ENCODE measurements around the gene NOMO2. TPM values are rescaled to one million over a fixed set of nuclear protein-coding genes. Genes with fewer than 3 reads are reported as not detected.
"Not testable (repeated sequence)": the region's sequence is repeated elsewhere in the genome, so short reads cannot be mapped to it uniquely, and the experiment has no call there.

Gene NOMO2
- total and polyA plus RNA-seq, 2 donors: 37.3 to 50.4 TPM

DNA sequence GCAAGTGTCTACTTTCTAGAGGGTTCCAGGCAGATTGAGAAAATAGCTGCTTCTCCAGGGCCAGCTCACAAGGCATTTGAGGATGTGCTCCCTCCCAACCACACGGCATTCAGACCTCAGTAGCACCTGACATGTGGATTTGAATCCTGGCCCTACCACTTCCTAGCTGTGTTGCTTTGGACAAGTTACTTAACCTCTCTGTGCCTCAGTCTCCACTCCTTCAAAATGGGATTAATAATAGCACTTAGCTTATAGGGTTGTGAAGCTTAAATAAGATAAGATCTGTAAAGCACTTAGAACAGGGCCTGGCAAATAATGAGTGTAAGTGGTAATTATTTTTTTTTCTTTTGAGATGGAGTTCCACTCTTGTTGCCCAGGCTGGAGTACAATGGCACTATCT lies 21.0 kb upstream of the NOMO2 start:
- 91% methylated on average over 1 of the region's 1 CpG for WGBS
- H3K36me3 ChIP-seq (ENCODE audit: control insufficient read depth in 2 of 2, insufficient read depth in 2 of 2, low read length in 1 of 2): no peaks in the 10 kb centered on the region
- DNase-seq (ENCODE audit: low read depth in 6 of 9, low spot score in 9 of 9): no peak
- H3K27me3 ChIP-seq (ENCODE audit: control insufficient read depth in 2 of 2, insufficient read depth in 1 of 2, low read length in 1 of 2): no peaks in the 10 kb centered on the region
- no peaks in the 10 kb centered on the region for H3K4me1 ChIP-seq (ENCODE audit: control insufficient read depth in 2 of 2, insufficient read depth in 2 of 2, low read length in 2 of 2)
- no peak overlapping the region for H3K27ac ChIP-seq (ENCODE audit: low read depth in 1 of 2, low read length in 1 of 2)
- no peak overlapping the region for H3K4me3 ChIP-seq (ENCODE audit: low read length in 2 of 2)
- H3K9me3 ChIP-seq (ENCODE audit: control insufficient read depth in 2 of 2, insufficient read depth in 1 of 2, low read length in 1 of 2): no peaks in the 10 kb centered on the region

DNA sequence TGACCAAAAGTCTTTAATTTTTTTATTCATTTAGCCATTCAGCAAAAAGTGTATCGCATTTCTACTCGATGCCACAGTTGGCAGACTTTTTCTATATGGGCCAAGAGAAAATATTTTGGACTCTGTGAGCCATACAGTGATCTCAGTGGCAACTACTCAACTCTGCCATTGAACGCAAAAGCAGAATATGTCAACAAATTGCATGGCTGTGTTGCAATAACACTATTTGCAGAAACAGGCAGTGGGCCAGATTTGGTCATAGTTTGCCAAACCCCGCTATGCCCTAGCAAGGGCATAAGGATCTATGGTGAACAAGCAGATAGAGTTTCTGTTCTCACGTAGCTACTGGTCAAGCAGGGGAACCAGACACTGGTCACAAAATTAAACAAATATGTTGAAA lies 18.5 kb upstream of the NOMO2 start:
- H3K36me3 ChIP-seq (ENCODE audit: control insufficient read depth in 2 of 2, insufficient read depth in 2 of 2, low read length in 1 of 2); DNase-seq (ENCODE audit: low read depth in 6 of 9, low spot score in 9 of 9); H3K9me3 ChIP-seq (ENCODE audit: control insufficient read depth in 2 of 2, insufficient read depth in 1 of 2, low read length in 1 of 2); H3K4me1 ChIP-seq (ENCODE audit: control insufficient read depth in 2 of 2, insufficient read depth in 2 of 2, low read length in 2 of 2); H3K27ac ChIP-seq (ENCODE audit: low read depth in 1 of 2, low read length in 1 of 2); H3K4me3 ChIP-seq (ENCODE audit: low read length in 2 of 2); H3K27me3 ChIP-seq (ENCODE audit: control insufficient read depth in 2 of 2, insufficient read depth in 1 of 2, low read length in 1 of 2): not testable (repeated sequence)
- WGBS: 91% methylated on average over 3 of the region's 5 CpGs

DNA sequence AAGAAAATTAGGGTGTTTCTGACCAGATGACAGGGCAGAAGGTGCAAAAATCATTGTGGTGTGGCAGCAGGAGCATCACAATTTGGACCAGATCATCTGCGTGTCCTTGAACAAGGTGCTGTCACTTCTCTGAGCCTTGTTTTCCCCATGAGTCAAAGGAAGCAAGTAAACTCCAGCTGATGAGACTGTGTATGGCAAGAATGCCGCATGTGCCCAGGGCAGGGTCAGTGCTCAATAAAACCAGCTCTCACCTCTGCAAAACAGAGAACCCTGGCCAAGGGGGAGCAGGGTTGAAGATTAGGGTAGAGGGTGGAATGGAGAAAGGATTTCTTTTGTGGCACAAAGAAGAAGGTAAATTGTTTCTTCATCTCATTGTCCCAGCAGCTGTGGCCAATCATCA lies 17.4 kb upstream of the NOMO2 start:
- H3K9me3 ChIP-seq (ENCODE audit: control insufficient read depth in 2 of 2, insufficient read depth in 1 of 2, low read length in 1 of 2); H3K27ac ChIP-seq (ENCODE audit: low read depth in 1 of 2, low read length in 1 of 2); H3K27me3 ChIP-seq (ENCODE audit: control insufficient read depth in 2 of 2, insufficient read depth in 1 of 2, low read length in 1 of 2); DNase-seq (ENCODE audit: low read depth in 6 of 9, low spot score in 9 of 9); H3K4me3 ChIP-seq (ENCODE audit: low read length in 2 of 2); H3K4me1 ChIP-seq (ENCODE audit: control insufficient read depth in 2 of 2, insufficient read depth in 2 of 2, low read length in 2 of 2); H3K36me3 ChIP-seq (ENCODE audit: control insufficient read depth in 2 of 2, insufficient read depth in 2 of 2, low read length in 1 of 2): not testable (repeated sequence)
- WGBS: 96% methylated on average over 2 of the region's 2 CpGs

DNA sequence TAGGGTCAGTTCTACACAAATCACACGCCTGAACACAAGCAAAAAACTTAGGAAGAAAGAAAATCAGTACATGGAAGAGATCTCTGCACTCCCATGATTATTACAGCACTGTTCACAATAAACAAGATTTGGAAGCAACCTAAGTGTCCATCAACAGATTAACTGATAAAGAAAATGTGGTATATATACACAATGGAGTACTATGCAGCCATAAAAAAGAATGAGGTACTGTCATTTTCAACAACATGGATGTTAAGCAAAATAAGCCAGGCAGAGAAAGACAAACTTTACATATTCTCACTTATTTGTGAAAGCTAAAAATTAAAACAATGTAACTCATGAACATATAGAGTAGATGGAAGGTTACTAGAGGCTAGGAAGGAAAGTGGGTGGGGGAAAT lies 16.0 kb upstream of the NOMO2 start:
- DNase-seq (ENCODE audit: low read depth in 6 of 9, low spot score in 9 of 9); H3K36me3 ChIP-seq (ENCODE audit: control insufficient read depth in 2 of 2, insufficient read depth in 2 of 2, low read length in 1 of 2); H3K27ac ChIP-seq (ENCODE audit: low read depth in 1 of 2, low read length in 1 of 2); H3K27me3 ChIP-seq (ENCODE audit: control insufficient read depth in 2 of 2, insufficient read depth in 1 of 2, low read length in 1 of 2); H3K4me1 ChIP-seq (ENCODE audit: control insufficient read depth in 2 of 2, insufficient read depth in 2 of 2, low read length in 2 of 2); H3K9me3 ChIP-seq (ENCODE audit: control insufficient read depth in 2 of 2, insufficient read depth in 1 of 2, low read length in 1 of 2); H3K4me3 ChIP-seq (ENCODE audit: low read length in 2 of 2): not testable (repeated sequence)
- 97% methylated on average over 1 of the region's 1 CpG for WGBS

DNA sequence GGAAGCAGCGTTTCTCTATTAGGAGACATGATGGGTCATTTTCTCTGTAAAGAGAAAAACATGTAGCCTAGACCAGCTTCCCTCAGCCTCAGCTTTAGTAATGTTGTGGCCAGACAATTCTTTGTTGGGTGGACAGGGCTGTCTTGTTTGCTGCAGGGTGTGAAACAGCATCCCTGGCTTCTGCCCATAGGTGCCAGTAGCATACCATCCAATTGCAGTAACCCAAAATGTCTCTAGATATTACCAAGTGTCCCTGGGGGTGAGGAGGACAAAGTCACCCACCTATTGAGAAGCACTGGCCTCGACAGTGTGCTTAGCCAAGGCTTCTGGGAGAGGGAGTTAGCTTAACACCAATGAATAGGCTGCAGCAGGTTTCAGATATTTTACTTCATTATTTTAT lies 14.0 kb upstream of the NOMO2 start:
- DNase-seq (ENCODE audit: low read depth in 6 of 9, low spot score in 9 of 9); H3K36me3 ChIP-seq (ENCODE audit: control insufficient read depth in 2 of 2, insufficient read depth in 2 of 2, low read length in 1 of 2); H3K4me3 ChIP-seq (ENCODE audit: low read length in 2 of 2); H3K27me3 ChIP-seq (ENCODE audit: control insufficient read depth in 2 of 2, insufficient read depth in 1 of 2, low read length in 1 of 2); H3K4me1 ChIP-seq (ENCODE audit: control insufficient read depth in 2 of 2, insufficient read depth in 2 of 2, low read length in 2 of 2); H3K27ac ChIP-seq (ENCODE audit: low read depth in 1 of 2, low read length in 1 of 2); H3K9me3 ChIP-seq (ENCODE audit: control insufficient read depth in 2 of 2, insufficient read depth in 1 of 2, low read length in 1 of 2): not testable (repeated sequence)
- WGBS: 91% methylated on average over 2 of the region's 2 CpGs

DNA sequence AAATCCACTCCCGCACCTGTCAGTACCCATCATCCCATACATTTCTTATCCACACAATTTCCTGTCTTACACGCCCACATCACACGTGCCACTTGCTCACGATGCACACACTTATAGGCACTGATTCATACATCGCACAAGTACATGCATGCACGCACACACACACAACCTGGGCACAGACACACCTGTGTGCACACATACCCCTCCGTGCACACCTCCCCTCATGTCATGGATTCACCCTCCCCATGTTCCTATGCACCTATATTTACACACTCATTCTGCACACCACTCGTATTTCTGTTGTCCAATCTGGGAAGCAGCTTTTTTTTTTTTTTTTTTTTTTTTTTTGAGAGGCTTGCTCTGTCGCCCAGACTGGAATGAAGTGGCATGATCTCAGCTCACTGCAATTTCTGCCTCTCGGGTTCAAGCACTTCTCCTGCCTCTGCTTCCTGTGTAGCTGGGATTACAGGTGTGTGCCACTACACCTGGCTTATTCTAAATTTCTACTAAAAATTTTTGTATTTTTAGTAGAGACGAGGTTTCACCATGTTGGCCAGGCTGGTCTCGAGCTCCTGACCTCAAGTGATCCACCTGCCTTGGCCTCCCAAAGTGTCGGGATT lies 13.5 kb upstream of the NOMO2 start:
- not testable (repeated sequence) for H3K4me3 ChIP-seq (ENCODE audit: low read length in 2 of 2); H3K9me3 ChIP-seq (ENCODE audit: control insufficient read depth in 2 of 2, insufficient read depth in 1 of 2, low read length in 1 of 2); DNase-seq (ENCODE audit: low read depth in 6 of 9, low spot score in 9 of 9); H3K4me1 ChIP-seq (ENCODE audit: control insufficient read depth in 2 of 2, insufficient read depth in 2 of 2, low read length in 2 of 2); H3K27ac ChIP-seq (ENCODE audit: low read depth in 1 of 2, low read length in 1 of 2); H3K27me3 ChIP-seq (ENCODE audit: control insufficient read depth in 2 of 2, insufficient read depth in 1 of 2, low read length in 1 of 2); H3K36me3 ChIP-seq (ENCODE audit: control insufficient read depth in 2 of 2, insufficient read depth in 2 of 2, low read length in 1 of 2)
- WGBS: 96% methylated on average over 9 of the region's 13 CpGs

DNA sequence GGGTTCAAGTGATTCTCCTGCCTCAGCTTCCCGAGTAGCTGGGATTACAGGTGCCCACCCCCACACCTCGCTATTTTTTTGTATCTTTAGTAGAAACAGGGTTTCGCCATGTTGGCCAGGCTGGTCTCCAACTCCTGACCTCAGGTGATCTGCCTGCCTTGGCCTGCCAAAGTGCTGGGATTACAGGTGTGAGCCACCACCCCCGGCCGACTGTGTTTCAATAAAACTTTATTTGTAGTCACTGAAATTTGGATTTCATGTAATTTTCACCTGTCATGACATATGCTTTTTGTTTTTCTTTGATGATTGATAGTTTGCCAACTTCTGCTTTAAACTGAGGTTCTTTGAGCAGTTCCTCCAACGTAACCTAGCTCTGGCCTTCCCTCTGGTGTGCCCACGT lies 12.0 kb upstream of the NOMO2 start:
- H3K4me3 ChIP-seq (ENCODE audit: low read length in 2 of 2); H3K27ac ChIP-seq (ENCODE audit: low read depth in 1 of 2, low read length in 1 of 2); H3K27me3 ChIP-seq (ENCODE audit: control insufficient read depth in 2 of 2, insufficient read depth in 1 of 2, low read length in 1 of 2); H3K36me3 ChIP-seq (ENCODE audit: control insufficient read depth in 2 of 2, insufficient read depth in 2 of 2, low read length in 1 of 2); DNase-seq (ENCODE audit: low read depth in 6 of 9, low spot score in 9 of 9); H3K9me3 ChIP-seq (ENCODE audit: control insufficient read depth in 2 of 2, insufficient read depth in 1 of 2, low read length in 1 of 2); H3K4me1 ChIP-seq (ENCODE audit: control insufficient read depth in 2 of 2, insufficient read depth in 2 of 2, low read length in 2 of 2): not testable (repeated sequence)
- 95% methylated on average over 2 of the region's 7 CpGs for WGBS

DNA sequence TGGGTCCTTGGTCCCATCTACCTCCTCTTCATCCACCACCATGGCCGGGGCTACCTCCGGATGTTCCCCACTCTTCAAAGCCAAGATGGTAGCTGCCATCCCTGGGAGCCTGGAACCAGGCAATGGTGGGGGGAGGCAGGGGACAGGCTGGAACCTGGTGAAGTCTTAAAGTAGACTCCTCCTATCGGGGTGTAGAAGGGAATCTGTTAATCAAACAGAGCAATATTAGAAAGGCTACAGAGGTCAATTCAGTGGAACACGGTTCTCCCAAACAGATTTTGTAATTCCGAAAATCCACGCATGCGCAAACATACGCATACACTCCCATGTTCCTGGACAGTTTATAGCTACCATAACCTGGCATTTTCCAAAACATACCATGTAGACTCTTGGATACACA lies 11.1 kb upstream of the NOMO2 start:
- DNase-seq (ENCODE audit: low read depth in 6 of 9, low spot score in 9 of 9); H3K9me3 ChIP-seq (ENCODE audit: control insufficient read depth in 2 of 2, insufficient read depth in 1 of 2, low read length in 1 of 2): not testable (repeated sequence)
- 97% methylated on average over 8 of the region's 8 CpGs for WGBS

DNA sequence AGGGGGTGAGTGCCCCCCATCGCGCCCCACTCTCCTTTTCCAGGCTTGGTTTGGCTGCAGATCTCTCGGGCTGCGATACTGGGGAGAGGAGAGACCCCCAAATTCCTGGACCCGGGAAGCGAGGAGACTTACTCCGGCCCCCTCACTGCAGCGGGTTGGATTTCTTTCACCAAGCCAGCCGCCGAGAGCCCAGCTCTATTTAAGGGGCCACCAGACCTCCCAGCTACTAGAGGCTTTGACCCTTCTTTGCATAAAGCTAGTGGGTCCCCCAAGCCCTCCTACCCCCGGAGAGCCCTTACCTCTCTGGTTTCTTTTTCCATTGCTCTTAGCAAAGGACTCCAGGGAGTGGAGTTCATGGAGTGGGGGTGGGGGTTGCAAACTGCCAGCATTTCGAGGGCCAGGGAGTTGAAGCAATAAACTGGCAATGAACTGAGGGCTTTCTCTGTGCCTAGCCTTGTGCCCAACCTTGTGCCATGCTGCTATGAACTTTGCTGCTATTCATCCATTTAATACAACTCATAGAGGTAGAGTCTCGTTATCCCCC lies 9.5 kb upstream of the NOMO2 start:
- WGBS: 23% methylated on average over 8 of the region's 13 CpGs
- not testable (repeated sequence) for H3K27me3 ChIP-seq (ENCODE audit: control insufficient read depth in 2 of 2, insufficient read depth in 1 of 2, low read length in 1 of 2); H3K36me3 ChIP-seq (ENCODE audit: control insufficient read depth in 2 of 2, insufficient read depth in 2 of 2, low read length in 1 of 2); H3K9me3 ChIP-seq (ENCODE audit: control insufficient read depth in 2 of 2, insufficient read depth in 1 of 2, low read length in 1 of 2); DNase-seq (ENCODE audit: low read depth in 6 of 9, low spot score in 9 of 9); H3K4me3 ChIP-seq (ENCODE audit: low read length in 2 of 2); H3K4me1 ChIP-seq (ENCODE audit: control insufficient read depth in 2 of 2, insufficient read depth in 2 of 2, low read length in 2 of 2); H3K27ac ChIP-seq (ENCODE audit: low read depth in 1 of 2, low read length in 1 of 2)

More for the DNA sequence above, 11.1 kb upstream of the NOMO2 start:
- not testable (repeated sequence) for H3K4me3 ChIP-seq (ENCODE audit: low read length in 2 of 2); H3K36me3 ChIP-seq (ENCODE audit: control insufficient read depth in 2 of 2, insufficient read depth in 2 of 2, low read length in 1 of 2); H3K4me1 ChIP-seq (ENCODE audit: control insufficient read depth in 2 of 2, insufficient read depth in 2 of 2, low read length in 2 of 2); H3K27ac ChIP-seq (ENCODE audit: low read depth in 1 of 2, low read length in 1 of 2); H3K27me3 ChIP-seq (ENCODE audit: control insufficient read depth in 2 of 2, insufficient read depth in 1 of 2, low read length in 1 of 2)

Data from thymus (tissue), 11 donors.